A673 (cell line): Measurements from ENCODE around the gene STK31. TPM values are rescaled to one million over a fixed set of nuclear protein-coding genes. Genes with fewer than 3 reads are reported as not detected.

ENCODE experiments used
- Bru-seq: library from RNA; stranded (reverse); fragments of 400-500 nt; gene quantifications from one replicate; lab custom pipeline; 2021; lab: Mats Ljungman, UMichigan
- BruChase-seq, 2 experiments: library from RNA; stranded (reverse); fragments of 400-500 nt; gene quantifications; one replicate each; lab custom pipeline; 2021; lab: Mats Ljungman, UMichigan
- BruUV-seq: library from RNA; stranded (reverse); fragments of 400-500 nt; replicated peaks from 2 replicates; lab custom pipeline; 2021; lab: Mats Ljungman, UMichigan
- CTCF ChIA-PET: fragments of 300-600 bp; sonication (Branson Sonifier 250); formaldehyde crosslinking; loops from one replicate; lab custom pipeline; 2022; ENCODE audit warnings: antibody characterized with exemption; lab: Charles Lee
- POLR2A ChIA-PET: fragments of 300-600 bp; sonication (Branson Sonifier 250); formaldehyde crosslinking; loops from one replicate; lab custom pipeline; 2022; ENCODE audit warnings: antibody characterized with exemption; ENCODE audit not compliant: low non-redundant PET; lab: Charles Lee
- DNase-seq: peaks from one replicate; pipeline ENCODE4 v3.0.0-alpha.2; 2015; ENCODE audit warnings: low spot score
- H3K27ac ChIP-seq: fragments of 200-600 bp; sonication (generic); 2 replicates; pipeline ENCODE4 v1.5.1; 2016; ENCODE audit warnings: mixed run types, low read depth, mild to moderate bottlenecking, mixed read lengths, antibody characterized with exemption, low read length; ENCODE audit not compliant: poor library complexity, severe bottlenecking
- H3K27me3 ChIP-seq: fragments of 200-600 bp; sonication (generic); replicated peaks from 2 replicates; pipeline ENCODE4 v1.6.1; 2017; ENCODE audit warnings: mixed run types, low read depth, mild to moderate bottlenecking, mixed read lengths, antibody characterized with exemption, low read length; ENCODE audit not compliant: insufficient read depth, poor library complexity
- H3K36me3 ChIP-seq: fragments of 200-600 bp; sonication (generic); 2 replicates; pipeline ENCODE4 v1.6.1; 2016; ENCODE audit warnings: mixed run types, mild to moderate bottlenecking, mixed read lengths, antibody characterized with exemption, low read length; ENCODE audit not compliant: insufficient read depth, poor library complexity, severe bottlenecking
- H3K4me1 ChIP-seq: fragments of 200-600 bp; sonication (generic); 2 replicates; pipeline ENCODE4 v1.6.1; 2017; ENCODE audit warnings: mixed run types, mild to moderate bottlenecking, mixed read lengths, antibody characterized with exemption, low read length; ENCODE audit not compliant: insufficient read depth, poor library complexity, severe bottlenecking
- H3K4me3 ChIP-seq: fragments of 200-600 bp; sonication (generic); 2 replicates; pipeline ENCODE4 v1.5.1; 2016; ENCODE audit warnings: low read depth, mixed run types, mild to moderate bottlenecking, mixed read lengths, low read length; ENCODE audit not compliant: poor library complexity, severe bottlenecking
- H3K9me3 ChIP-seq: fragments of 200-600 bp; sonication (generic); 2 replicates; pipeline ENCODE4 v1.6.1; 2016; ENCODE audit warnings: mixed run types, low read depth, mild to moderate bottlenecking, mixed read lengths, antibody characterized with exemption, low read length; ENCODE audit not compliant: poor library complexity, severe bottlenecking
- CTCF ChIP-seq: fragments of 300-800, 200-600 bp; sonication (generic); conservative IDR thresholded peaks from 2 replicates; pipeline ENCODE4 v1.5.1; 2017; ENCODE audit warnings: low read depth, mild to moderate bottlenecking, antibody characterized with exemption, low read length, moderate library complexity, mixed read lengths
- EZH2 ChIP-seq: fragments of 200-600 bp; sonication (generic); IDR thresholded peaks from 2 replicates; pipeline ENCODE4 v1.6.1; 2017; ENCODE audit warnings: borderline replicate concordance, low read depth, mild to moderate bottlenecking, mixed read lengths, antibody characterized with exemption, low read length; ENCODE audit not compliant: poor library complexity, severe bottlenecking
- intact Hi-C: fragments of 100-400 bp; cut with micrococcal nuclease; formaldehyde crosslinking; loops from one replicate; pipeline ENCODE4 v1.10.0; 2022; ENCODE audit not compliant: unreplicated experiment
- long read RNA-seq: library from polyadenylated mRNA; stranded (forward); transcript quantifications from one replicate; pipeline ENCODE4 v2.0.0, GENCODE V29; 2022
- total RNA-seq: library from RNA; stranded (reverse); gene quantifications from 2 replicates; pipeline ENCODE4 v1.2.3, GENCODE V29; 2021

The STK31 gene
- total RNA-seq (0.34 and 0.39 TPM in 2 replicates), Bru-seq, nascent RNA (percentile 28 among the genes with signal in this experiment), BruChase-seq, experiment 1, labeled RNA remaining after a 2-hour chase (percentile 21 among the genes with signal in this experiment), BruChase-seq, experiment 2, labeled RNA remaining after a 6-hour chase (percentile 23 among the genes with signal in this experiment)
- long read RNA-seq = 0 reads

DNA sequence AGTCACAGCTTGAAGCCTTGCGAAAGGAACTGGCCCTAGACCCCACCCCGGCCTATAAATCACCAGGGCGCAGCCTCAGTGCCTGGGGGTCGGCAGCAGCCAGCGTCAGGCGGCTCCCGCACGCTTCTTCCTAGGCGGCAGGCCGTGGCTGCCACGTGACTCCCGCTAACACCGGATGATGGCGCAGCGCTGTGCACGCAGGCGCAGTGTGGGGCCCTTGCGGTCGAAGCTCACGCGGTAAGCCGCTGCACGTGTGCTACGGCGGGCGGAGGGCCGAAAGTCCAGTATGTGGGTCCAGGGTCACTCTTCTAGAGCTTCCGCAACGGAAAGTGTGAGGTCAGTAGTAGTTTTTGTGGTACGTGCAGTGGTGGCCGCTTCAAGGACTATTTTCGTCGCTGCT lies at the start of gene STK31:
Gene STK31 (plus strand): TSS at position 220 of the 400 bp plus-strand sequence. CDS start 67 bp downstream, at position 287.
- ChIA-PET CTCF (interaction anchor here (0.6 to 1.2 kb wide), 2 partner anchors 13 to 162 kb away, joined by 3 read pairs; no protein-coding TSS in a partner anchor), POLR2A (interaction anchor here (0.6 kb wide), 1 partner anchor 133 kb away, joined by 6 read pairs; no protein-coding TSS in a partner anchor)
- Histone ChIP-seq H3K27me3 (no peaks in the 10 kb centered on the region), H3K9me3 (peaks cover 10% of the 10 kb centered on the region), H3K36me3 (no peaks in the 10 kb centered on the region), H3K4me1 (no peaks in the 10 kb centered on the region), H3K27ac (no peak within 1 kb of the TSS), H3K4me3 (no peak within 1 kb of the TSS)
- intact Hi-C loops = loop anchor here (5.0 kb wide), 1 partner anchor 438 kb away; no protein-coding TSS in a partner anchor
- no peak for DNase-seq
- no TSS peak for BruUV-seq
- TF ChIP-seq EZH2 (no peak), CTCF (no peak)

DNA sequence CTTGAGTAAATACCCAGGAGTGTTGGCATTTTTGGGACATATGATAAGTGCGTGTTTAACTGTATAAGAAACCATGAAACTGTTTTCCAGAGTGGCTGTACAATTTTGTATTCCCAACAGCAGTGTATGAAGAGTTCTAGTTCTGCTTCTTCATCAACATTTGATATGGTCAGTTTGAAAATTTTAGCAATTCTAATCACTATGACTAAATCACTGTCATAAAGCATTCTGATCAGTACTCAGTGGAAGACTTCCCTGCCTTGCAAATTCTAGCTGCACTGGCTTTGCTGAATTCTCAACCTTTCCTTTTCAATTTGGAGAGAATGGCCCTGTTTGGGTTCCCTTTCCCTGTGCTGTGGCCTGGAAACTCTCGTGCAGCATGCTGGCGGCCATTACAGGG lies 48.6 kb upstream of the STK31 start:
- H3K4me3 ChIP-seq = no peak overlapping the region
- H3K27ac ChIP-seq = no peak overlapping the region
- BruUV-seq = no TSS peak
- H3K4me1 ChIP-seq = no peaks in the 10 kb centered on the region
- POLR2A ChIA-PET = no interaction called here
- TF ChIP-seq EZH2 = no peak
- no peak for TF ChIP-seq CTCF
- H3K36me3 ChIP-seq = no peaks in the 10 kb centered on the region
- CTCF ChIA-PET = no interaction called here
- DNase-seq = no peak
- peaks cover 7% of the 10 kb centered on the region for H3K9me3 ChIP-seq
- H3K27me3 ChIP-seq = no peaks in the 10 kb centered on the region
- intact Hi-C loops = no loop called here

- H3K4me1 ChIP-seq = no peaks in the 10 kb centered on the region
- H3K36me3 ChIP-seq = no peaks in the 10 kb centered on the region
- no peak overlapping the region for H3K4me3 ChIP-seq
- no peaks in the 10 kb centered on the region for H3K27me3 ChIP-seq
- no TSS peak for BruUV-seq
- ChIA-PET CTCF (no interaction called here), POLR2A (no interaction called here)
- no peak overlapping the region for H3K27ac ChIP-seq
- intact Hi-C loops = no loop called here
- TF ChIP-seq EZH2 (no peak), CTCF (no peak)
- H3K9me3 ChIP-seq = peaks cover 7% of the 10 kb centered on the region
- no peak for DNase-seq
Observed at GRCh38 chr7:23662124-23662983, 47.7 kb upstream of the STK31 start.
